Activated CD4-positive, alpha-beta T cell treated with anti-CD3 and anti-CD28 coated beads for 48 hours (primary cell): ENCODE measurements around the gene ERGIC1.
A peak's percentile ranks its signal among the peaks of the same experiment; 100 is the strongest.
"Not testable (repeated sequence)": the region's sequence is repeated elsewhere in the genome, so short reads cannot be mapped to it uniquely, and the experiment has no call there.

Experiments used
- DNase-seq: peaks from one replicate; pipeline ENCODE4 v3.0.0-alpha.2; 2020

The ERGIC1 gene

GRCh38 chr5:172801179-172801671 lies 32.8 kb upstream of the ERGIC1 start:
- DNase-seq: no peak

- DNase-seq: no peak
Observed at GRCh38 chr5:172802112-172802511, 31.9 kb upstream of the ERGIC1 start.

GRCh38 chr5:172802567-172803176 lies 31.4 kb upstream of the ERGIC1 start:
- DNase-seq: no peak

- DNase-seq: no peak
Observed at GRCh38 chr5:172805018-172805683, 28.9 kb upstream of the ERGIC1 start.

GRCh38 chr5:172805736-172806255 lies 28.3 kb upstream of the ERGIC1 start:
- no peak for DNase-seq

GRCh38 chr5:172806897-172807672 lies 27.0 kb upstream of the ERGIC1 start:
- peak; percentile 96 for DNase-seq

- DNase-seq: no peak
Observed at GRCh38 chr5:172807766-172808311, 26.2 kb upstream of the ERGIC1 start.

GRCh38 chr5:172809774-172810173 lies 24.3 kb upstream of the ERGIC1 start:
- DNase-seq: no peak

- not testable (repeated sequence) for DNase-seq
Observed at GRCh38 chr5:172810996-172811395, 23.1 kb upstream of the ERGIC1 start.

- DNase-seq: no peak
Observed at GRCh38 chr5:172815631-172816030, 18.4 kb upstream of the ERGIC1 start.

GRCh38 chr5:172816925-172817562 lies 17.0 kb upstream of the ERGIC1 start:
- DNase-seq: peak; percentile 48

GRCh38 chr5:172817664-172818063 lies 16.4 kb upstream of the ERGIC1 start:
- DNase-seq: no peak

- no peak for DNase-seq
Observed at GRCh38 chr5:172818081-172818480, 16.0 kb upstream of the ERGIC1 start.

- DNase-seq: no peak
Observed at GRCh38 chr5:172819569-172819968, 14.5 kb upstream of the ERGIC1 start.

GRCh38 chr5:172820046-172820767 lies 13.8 kb upstream of the ERGIC1 start:
- peak; percentile 74 for DNase-seq

GRCh38 chr5:172821340-172821985 lies 12.6 kb upstream of the ERGIC1 start:
- no peak for DNase-seq

- no peak for DNase-seq
Observed at GRCh38 chr5:172823840-172824362, 10.2 kb upstream of the ERGIC1 start.

- no peak for DNase-seq
Observed at GRCh38 chr5:172825610-172826204, 8.3 kb upstream of the ERGIC1 start.

GRCh38 chr5:172827841-172828240 lies 6.2 kb upstream of the ERGIC1 start:
- DNase-seq: no peak

GRCh38 chr5:172828911-172829431 lies 5.1 kb upstream of the ERGIC1 start:
- DNase-seq: no peak
